ENCODE measurements around the gene ZNF212. TPM values are rescaled to one million over a fixed set of nuclear protein-coding genes. Genes with fewer than 3 reads are reported as not detected.
"Not testable (repeated sequence)": the region's sequence is repeated elsewhere in the genome, so short reads cannot be mapped to it uniquely, and the experiment has no call there.

ZNF212 gene
- total RNA-seq, 6 experiments from 2014 or later = 6.2 to 8.2 (median 6.3) TPM

- no peak overlapping the region for H3K27ac Mint-ChIP-seq
- peaks cover 2% of the 10 kb centered on the region for H3K27me3 Mint-ChIP-seq (ENCODE audit: insufficient read depth)
- no peak overlapping the region for H3K4me3 Mint-ChIP-seq
- peaks cover 18% of the 10 kb centered on the region for H3K4me1 Mint-ChIP-seq (ENCODE audit: low read depth)
- H3K9me3 Mint-ChIP-seq = peaks cover 1% of the 10 kb centered on the region; the same call in 1 of the 2 replicates
- DNase-seq = no peak
- H3K36me3 Mint-ChIP-seq (ENCODE audit: low read depth) = peaks cover 16% of the 10 kb centered on the region
- no peak for TF ChIP-seq CTCF (IDR thresholded peaks at IDR 0.05)
Measured at GRCh38 chr7:149228831-149229471, 10.5 kb upstream of the ZNF212 start.

- Mint-ChIP-seq H3K27me3 (ENCODE audit: insufficient read depth) (peaks cover 5% of the 10 kb centered on the region), H3K4me3 (no peak overlapping the region), H3K4me1 (ENCODE audit: low read depth) (peaks cover 24% of the 10 kb centered on the region), H3K36me3 (ENCODE audit: low read depth) (peaks cover 19% of the 10 kb centered on the region), H3K27ac (no peak overlapping the region), H3K9me3 (peaks cover 4% of the 10 kb centered on the region; the same call in 1 of the 2 replicates)
- TF ChIP-seq CTCF (IDR thresholded peaks at IDR 0.05) = no peak
- no peak for DNase-seq
Measured at GRCh38 chr7:149229526-149229925, 9.9 kb upstream of the ZNF212 start.

- TF ChIP-seq CTCF (IDR thresholded peaks at IDR 0.05) = no peak
- peaks cover 4% of the 10 kb centered on the region; the same call in 1 of the 2 replicates for H3K9me3 Mint-ChIP-seq
- peaks cover 27% of the 10 kb centered on the region for H3K4me1 Mint-ChIP-seq (ENCODE audit: low read depth)
Measured at GRCh38 chr7:149232362-149232761, 7.1 kb upstream of the ZNF212 start.

GRCh38 chr7:149233655-149234204, 5.7 kb upstream of the ZNF212 start:
- peak; percentile 96 for DNase-seq
- H3K4me3 Mint-ChIP-seq = peak overlapping the region; percentile 82
- not testable (repeated sequence) for H3K27me3 Mint-ChIP-seq (ENCODE audit: insufficient read depth); H3K36me3 Mint-ChIP-seq (ENCODE audit: low read depth); H3K9me3 Mint-ChIP-seq
- H3K4me1 Mint-ChIP-seq (ENCODE audit: low read depth) = peaks cover 38% of the 10 kb centered on the region
- peak overlapping the region; percentile 97 for H3K27ac Mint-ChIP-seq

More at GRCh38 chr7:149232362-149232761, 7.1 kb upstream of the ZNF212 start:
- peak overlapping the region; percentile 97 for H3K27ac Mint-ChIP-seq
- H3K36me3 Mint-ChIP-seq (ENCODE audit: low read depth) = peaks cover 5% of the 10 kb centered on the region; the same call in 1 of the 2 replicates
- no peak for DNase-seq
- H3K4me3 Mint-ChIP-seq = no peak overlapping the region
- H3K27me3 Mint-ChIP-seq (ENCODE audit: insufficient read depth) = peaks cover 5% of the 10 kb centered on the region

- Mint-ChIP-seq H3K9me3 (peaks cover 7% of the 10 kb centered on the region), H3K4me3 (no peak overlapping the region), H3K4me1 (ENCODE audit: low read depth) (peaks cover 47% of the 10 kb centered on the region), H3K27me3 (ENCODE audit: insufficient read depth) (peaks cover 3% of the 10 kb centered on the region), H3K36me3 (ENCODE audit: low read depth) (peaks cover 17% of the 10 kb centered on the region), H3K27ac (peak overlapping the region; percentile 85)
- no peak for DNase-seq
- TF ChIP-seq CTCF (IDR thresholded peaks at IDR 0.05) = no peak
Measured at GRCh38 chr7:149237502-149237901, 1.9 kb upstream of the ZNF212 start.

- no peak for TF ChIP-seq CTCF (IDR thresholded peaks at IDR 0.05)
- Mint-ChIP-seq H3K27me3 (ENCODE audit: insufficient read depth) (peaks cover 3% of the 10 kb centered on the region), H3K4me1 (ENCODE audit: low read depth) (peaks cover 42% of the 10 kb centered on the region), H3K27ac (peak overlapping the region; percentile 85), H3K4me3 (peak overlapping the region; percentile 43), H3K9me3 (peaks cover 13% of the 10 kb centered on the region), H3K36me3 (ENCODE audit: low read depth) (peaks cover 23% of the 10 kb centered on the region)
- DNase-seq = peak; percentile 71
Measured at GRCh38 chr7:149238051-149238450, 1.4 kb upstream of the ZNF212 start.
